ENCODE data around the gene PPP2R5C. TPM values are rescaled to one million over a fixed set of nuclear protein-coding genes. Genes with fewer than 3 reads are reported as not detected.

The PPP2R5C gene
- total and polyA plus RNA-seq, 2 of the 8 experiments (the other 6 are each of a cell fraction or from before 2014, with no cell fraction given), result 49.6 to 95.9 TPM

- TF ChIP-seq CHD7 (IDR thresholded peaks at IDR 0.05; ENCODE audit: insufficient replicate concordance, low read length), result no peak
- TF ChIP-seq SP2 (IDR thresholded peaks at IDR 0.05; ENCODE audit: low read length), result no peak
- no peak for TF ChIP-seq GABPA (IDR thresholded peaks at IDR 0.05; ENCODE audit: borderline replicate concordance, insufficient read depth, low read length)
Measured at GRCh38 chr14:101721951-101722661, 39.4 kb upstream of the PPP2R5C start (continued).
